Embryonic facial prominence (tissue), 1 donor: Measurements from ENCODE around the gene RGS19.
"Not testable (repeated sequence)": the region's sequence is repeated elsewhere in the genome, so short reads cannot be mapped to it uniquely, and the experiment has no call there.

Source experiments
- DNase-seq: peaks from one replicate; pipeline ENCODE4 v3.0.0-alpha.2; 2016; ENCODE audit errors: extremely low spot score

Gene RGS19

GRCh38 chr20:64092258-64093012 lies 13.1 kb upstream of the RGS19 start:
- no peak for DNase-seq

GRCh38 chr20:64091770-64092169 lies 12.5 kb upstream of the RGS19 start:
- DNase-seq = no peak

GRCh38 chr20:64091340-64091739 lies 12.0 kb upstream of the RGS19 start:
- no peak for DNase-seq

GRCh38 chr20:64090165-64090564 lies 10.8 kb upstream of the RGS19 start:
- DNase-seq = no peak

- DNase-seq = not testable (repeated sequence)
Measured at GRCh38 chr20:64088586-64088985, 9.3 kb upstream of the RGS19 start.

GRCh38 chr20:64087226-64087825 lies 8.0 kb upstream of the RGS19 start:
- DNase-seq = not testable (repeated sequence)

GRCh38 chr20:64086801-64087200 lies 7.5 kb upstream of the RGS19 start:
- no peak for DNase-seq

- DNase-seq = no peak
Measured at GRCh38 chr20:64084685-64085152, 5.4 kb upstream of the RGS19 start.

GRCh38 chr20:64083804-64084684 lies 4.7 kb upstream of the RGS19 start, which contains the start of gene LKAAEAR1:
TSS of gene LKAAEAR1 (minus strand) at chr20:64084398. CDS start at chr20:64084219, 179 bp downstream.
- DNase-seq = no peak

GRCh38 chr20:64083378-64083803 lies 4.1 kb upstream of the RGS19 start:
- DNase-seq = no peak

GRCh38 chr20:64082820-64083377 lies 3.6 kb upstream of the RGS19 start:
- no peak for DNase-seq

- no peak for DNase-seq
Measured at GRCh38 chr20:64082126-64082731, 2.9 kb upstream of the RGS19 start.

GRCh38 chr20:64081624-64081964 lies 2.3 kb upstream of the RGS19 start:
- DNase-seq = no peak

- no peak for DNase-seq
Measured at GRCh38 chr20:64080813-64081623, 1.7 kb upstream of the RGS19 start.

- no peak for DNase-seq
Measured at GRCh38 chr20:64080013-64080812, 895 bp upstream of the RGS19 start, which contains the start of gene OPRL1. TSS of gene OPRL1 (plus strand) at chr20:64080082. CDS start at chr20:64092721, 12,639 bp downstream.

- DNase-seq = no peak
Measured at GRCh38 chr20:64078934-64079272, 415 bp downstream of the RGS19 start.

- DNase-seq = no peak
Measured at GRCh38 chr20:64077876-64078551, 1.3 kb downstream of the RGS19 start.

GRCh38 chr20:64077541-64077875 lies 1.8 kb downstream of the RGS19 start:
- DNase-seq = no peak

- DNase-seq = no peak
Measured at GRCh38 chr20:64077094-64077493, 2.2 kb downstream of the RGS19 start.
